ENCODE results near the gene MMD2. TPM values are rescaled to one million over a fixed set of nuclear protein-coding genes. Genes with fewer than 3 reads are reported as not detected.

Gene MMD2
- total RNA-seq, 5 donors from 2014 or later (not counting 1 experiment from before 2014, with no cell fraction given) = not detected

- H3K9me3 Mint-ChIP-seq = no peaks in the 10 kb centered on the region
- ChIA-PET POLR2A (no interaction called here), CTCF (no interaction called here)
- H3K9me3 ChIP-seq = no peaks in the 10 kb centered on the region
- H3K4me1 Mint-ChIP-seq = no peaks in the 10 kb centered on the region
- H3K36me3 Mint-ChIP-seq = no peaks in the 10 kb centered on the region
- H3K36me3 ChIP-seq (ENCODE audit: control insufficient read depth in 2 of 2, extremely low read depth in 1 of 2, insufficient read depth in 1 of 2, low read length in 1 of 2) = no peaks in the 10 kb centered on the region
- no peak overlapping the region for H3K27ac Mint-ChIP-seq
- no peak overlapping the region for H3K27ac ChIP-seq (ENCODE audit: low read length)
- ATAC-seq (replicated peaks in 1 of 4) (no peak), DNase-seq (no peak)
- no peak overlapping the region for H3K4me3 ChIP-seq (ENCODE audit: control insufficient read depth in 1 of 2, extremely low read depth in 1 of 2, low read length in 1 of 2)
- no peaks in the 10 kb centered on the region for H3K4me1 ChIP-seq (ENCODE audit: control insufficient read depth in 1 of 2, extremely low read depth in 1 of 2, insufficient read depth in 2 of 2, low read length in 2 of 2)
- 83% methylated on average over 9 of the region's 15 CpGs for WGBS (ENCODE audit: insufficient coverage)
- H3K27me3 ChIP-seq (replicated peaks in 1 of 2; ENCODE audit: control insufficient read depth in 2 of 2, extremely low read depth in 1 of 2, insufficient read depth in 2 of 2, low read length in 1 of 2) = peaks cover 0 to 9% of the 10 kb centered on the region in 2 experiments
- no peak overlapping the region for H3K4me3 Mint-ChIP-seq
- H3K27me3 Mint-ChIP-seq = peaks cover 0 to 10% of the 10 kb centered on the region in 2 donors
Measured at GRCh38 chr7:4934419-4935025, 24.5 kb downstream of the MMD2 start.

DNA sequence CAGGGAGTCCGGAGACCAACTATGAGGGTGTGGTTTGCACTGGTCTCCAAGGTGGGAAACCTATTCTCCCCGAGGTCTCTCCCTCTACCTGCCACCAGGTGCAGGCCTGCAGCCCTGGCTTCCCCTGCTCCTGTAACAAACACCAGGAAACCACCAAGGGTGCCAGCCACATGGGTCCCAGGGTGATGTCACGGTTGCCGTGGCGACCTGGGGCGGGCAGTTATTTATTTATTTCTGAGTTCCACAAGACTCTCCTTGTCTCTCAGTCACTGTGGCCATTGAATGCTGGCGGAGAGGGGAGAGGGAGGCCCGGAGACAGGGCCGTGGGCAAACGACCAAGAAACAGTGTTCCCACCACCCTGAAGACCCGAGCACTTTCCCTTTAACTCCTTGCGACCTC is 27.0 kb downstream of the MMD2 start:
- Histone ChIP-seq H3K4me1 (ENCODE audit: control insufficient read depth in 1 of 2, extremely low read depth in 1 of 2, insufficient read depth in 2 of 2, low read length in 2 of 2) (no peaks in the 10 kb centered on the region), H3K36me3 (ENCODE audit: control insufficient read depth in 2 of 2, extremely low read depth in 1 of 2, insufficient read depth in 1 of 2, low read length in 1 of 2) (no peaks in the 10 kb centered on the region), H3K27ac (ENCODE audit: low read length) (no peak overlapping the region), H3K9me3 (no peaks in the 10 kb centered on the region), H3K27me3 (replicated peaks in 1 of 2; ENCODE audit: control insufficient read depth in 2 of 2, extremely low read depth in 1 of 2, insufficient read depth in 2 of 2, low read length in 1 of 2) (peaks cover 0 to 19% of the 10 kb centered on the region in 2 experiments), H3K4me3 (ENCODE audit: control insufficient read depth in 1 of 2, extremely low read depth in 1 of 2, low read length in 1 of 2) (no peak overlapping the region)
- POLR2A ChIA-PET = no interaction called here
- no peak overlapping the region for H3K4me3 Mint-ChIP-seq
- CTCF ChIA-PET = no interaction called here
- H3K27ac Mint-ChIP-seq = no peak overlapping the region
- H3K4me1 Mint-ChIP-seq = no peaks in the 10 kb centered on the region
- ATAC-seq (replicated peaks in 1 of 4) (no peak), DNase-seq (no peak)
- peaks cover 0 to 10% of the 10 kb centered on the region in 2 donors for H3K27me3 Mint-ChIP-seq
- H3K9me3 Mint-ChIP-seq = no peaks in the 10 kb centered on the region
- WGBS (ENCODE audit: insufficient coverage) = no CpG with 5 or more reads among the region's 12 CpGs
- no peaks in the 10 kb centered on the region for H3K36me3 Mint-ChIP-seq

DNA sequence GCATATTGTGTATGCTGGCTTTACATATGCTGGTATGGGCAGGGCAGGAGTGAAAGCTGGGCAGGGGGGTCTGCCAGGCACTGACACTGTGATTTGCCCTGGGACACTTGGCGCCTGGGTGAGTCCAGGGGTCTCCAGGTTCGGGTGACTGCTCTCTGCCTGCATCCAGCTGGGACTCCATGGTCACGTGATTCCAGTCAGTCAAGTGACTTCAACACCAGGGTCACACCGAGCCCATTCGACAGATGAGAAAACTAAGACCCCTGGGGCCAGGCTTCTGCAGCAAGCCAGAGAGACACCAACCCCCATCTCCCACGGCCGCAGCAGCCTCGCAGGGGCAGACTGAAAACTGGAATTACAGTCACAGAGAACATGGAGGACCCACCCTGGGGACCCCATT is 30.0 kb downstream of the MMD2 start:
- H3K27ac Mint-ChIP-seq = no peak overlapping the region
- DNase-seq = no peak
- ChIA-PET POLR2A (no interaction called here), CTCF (interaction anchor here in 1 of 2 donors (0.6 kb wide), 1 partner anchor 98 kb away, joined by 4 read pairs; no protein-coding TSS in a partner anchor)
- H3K4me3 ChIP-seq (ENCODE audit: control insufficient read depth in 1 of 2, extremely low read depth in 1 of 2, low read length in 1 of 2) = no peak overlapping the region
- H3K9me3 Mint-ChIP-seq = no peaks in the 10 kb centered on the region
- 71% methylated on average over 3 of the region's 8 CpGs for whole genome bisulfite sequencing (ENCODE audit: insufficient coverage)
- no peaks in the 10 kb centered on the region for H3K9me3 ChIP-seq
- H3K4me1 ChIP-seq (ENCODE audit: control insufficient read depth in 1 of 2, extremely low read depth in 1 of 2, insufficient read depth in 2 of 2, low read length in 2 of 2) = no peaks in the 10 kb centered on the region
- H3K36me3 ChIP-seq (ENCODE audit: control insufficient read depth in 2 of 2, extremely low read depth in 1 of 2, insufficient read depth in 1 of 2, low read length in 1 of 2) = no peaks in the 10 kb centered on the region
- peaks cover 0 to 10% of the 10 kb centered on the region in 2 donors for H3K27me3 Mint-ChIP-seq
- no peak overlapping the region for H3K27ac ChIP-seq (ENCODE audit: low read length)
- peaks cover 0 to 23% of the 10 kb centered on the region in 2 experiments for H3K27me3 ChIP-seq (replicated peaks in 1 of 2; ENCODE audit: control insufficient read depth in 2 of 2, extremely low read depth in 1 of 2, insufficient read depth in 2 of 2, low read length in 1 of 2)
- H3K4me1 Mint-ChIP-seq = no peaks in the 10 kb centered on the region
- no peaks in the 10 kb centered on the region for H3K36me3 Mint-ChIP-seq
- H3K4me3 Mint-ChIP-seq = no peak overlapping the region
- no peak for ATAC-seq (replicated peaks in 1 of 4)

GRCh38 chr7:4928445-4928844 is 30.5 kb downstream of the MMD2 start:
- H3K4me1 ChIP-seq (ENCODE audit: control insufficient read depth in 1 of 2, extremely low read depth in 1 of 2, insufficient read depth in 2 of 2, low read length in 2 of 2) = no peaks in the 10 kb centered on the region
- H3K27ac Mint-ChIP-seq = no peak overlapping the region
- 85% methylated on average over 2 of the region's 2 CpGs for WGBS (ENCODE audit: insufficient coverage)
- POLR2A ChIA-PET = no interaction called here
- no peaks in the 10 kb centered on the region for H3K9me3 Mint-ChIP-seq
- DNase-seq = no peak
- no peaks in the 10 kb centered on the region for H3K36me3 Mint-ChIP-seq
- no peaks in the 10 kb centered on the region for H3K9me3 ChIP-seq
- no peaks in the 10 kb centered on the region for H3K36me3 ChIP-seq (ENCODE audit: control insufficient read depth in 2 of 2, extremely low read depth in 1 of 2, insufficient read depth in 1 of 2, low read length in 1 of 2)
- H3K27me3 ChIP-seq (replicated peaks in 1 of 2; ENCODE audit: control insufficient read depth in 2 of 2, extremely low read depth in 1 of 2, insufficient read depth in 2 of 2, low read length in 1 of 2) = peaks cover 0 to 23% of the 10 kb centered on the region in 2 experiments
- no peak overlapping the region for H3K4me3 ChIP-seq (ENCODE audit: control insufficient read depth in 1 of 2, extremely low read depth in 1 of 2, low read length in 1 of 2)
- no peak for ATAC-seq (replicated peaks in 1 of 4)
- no peaks in the 10 kb centered on the region for H3K4me1 Mint-ChIP-seq
- CTCF ChIA-PET = interaction anchor here in 1 of 2 donors (0.6 kb wide), 1 partner anchor 97 kb away, joined by 4 read pairs; no protein-coding TSS in a partner anchor
- no peak overlapping the region for H3K27ac ChIP-seq (ENCODE audit: low read length)
- H3K4me3 Mint-ChIP-seq = no peak overlapping the region
- peaks cover 0 to 9% of the 10 kb centered on the region in 2 donors for H3K27me3 Mint-ChIP-seq

- no peaks in the 10 kb centered on the region for H3K9me3 ChIP-seq
- Mint-ChIP-seq H3K4me3 (no peak overlapping the region), H3K9me3 (peaks cover 0 to 4% (median 0%) of the 10 kb centered on the region in 3 donors), H3K27me3 (peaks cover 0 to 4% of the 10 kb centered on the region in 2 donors), H3K4me1 (no peaks in the 10 kb centered on the region), H3K27ac (no peak overlapping the region), H3K36me3 (no peaks in the 10 kb centered on the region)
- H3K36me3 ChIP-seq (ENCODE audit: control insufficient read depth in 2 of 2, extremely low read depth in 1 of 2, insufficient read depth in 1 of 2, low read length in 1 of 2) = no peaks in the 10 kb centered on the region
- POLR2A ChIA-PET = no interaction called here
- H3K27ac ChIP-seq (ENCODE audit: low read length) = no peak overlapping the region
- CTCF ChIA-PET = interaction anchor here in 1 of 2 donors (0.6 kb wide), 1 partner anchor 18 kb away, joined by 9 read pairs; no protein-coding TSS in a partner anchor
- DNase-seq (no peak), ATAC-seq (replicated peaks in 1 of 4) (no peak)
- H3K27me3 ChIP-seq (replicated peaks in 1 of 2; ENCODE audit: control insufficient read depth in 2 of 2, extremely low read depth in 1 of 2, insufficient read depth in 2 of 2, low read length in 1 of 2) = peaks cover 0 to 32% of the 10 kb centered on the region in 2 experiments
- no peak overlapping the region for H3K4me3 ChIP-seq (ENCODE audit: control insufficient read depth in 1 of 2, extremely low read depth in 1 of 2, low read length in 1 of 2)
- 80% methylated on average over 19 of the region's 19 CpGs for WGBS (ENCODE audit: insufficient coverage)
- no peaks in the 10 kb centered on the region for H3K4me1 ChIP-seq (ENCODE audit: control insufficient read depth in 1 of 2, extremely low read depth in 1 of 2, insufficient read depth in 2 of 2, low read length in 2 of 2)
Measured at GRCh38 chr7:4919969-4920766, 38.8 kb downstream of the MMD2 start.

DNA sequence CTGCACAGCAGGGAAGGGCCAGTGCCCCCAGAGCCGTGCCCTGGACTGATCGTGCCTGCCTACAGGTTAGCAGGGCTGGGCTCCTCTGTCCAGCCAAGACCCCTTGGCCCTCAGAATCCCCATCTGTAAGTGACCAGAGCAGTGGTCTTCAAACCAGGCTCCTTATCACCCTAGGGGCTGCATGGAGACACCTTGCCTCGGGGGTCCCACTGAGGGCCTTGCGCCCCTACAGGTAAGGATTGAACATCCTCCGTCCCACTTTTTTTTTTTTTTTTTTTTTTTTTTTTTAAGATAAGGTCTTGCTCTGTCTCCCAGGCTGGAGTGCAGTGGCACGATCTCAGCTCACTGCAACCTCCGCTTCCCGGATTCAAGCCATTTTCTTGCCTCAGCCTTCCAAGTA is 42.9 kb downstream of the MMD2 start:
- ChIA-PET POLR2A (interaction anchor here in 1 of 2 donors (0.7 kb wide), 1 partner anchor 393 kb away, joined by 3 read pairs; no protein-coding TSS in a partner anchor), CTCF (no interaction called here)
- no peak for DNase-seq
- Mint-ChIP-seq H3K36me3 (no peaks in the 10 kb centered on the region), H3K27me3 (no peaks in the 10 kb centered on the region), H3K27ac (no peak overlapping the region), H3K9me3 (peaks cover 0 to 4% (median 0%) of the 10 kb centered on the region in 3 donors), H3K4me3 (no peak overlapping the region), H3K4me1 (no peaks in the 10 kb centered on the region)
- H3K9me3 ChIP-seq = no peaks in the 10 kb centered on the region
- ATAC-seq (replicated peaks in 1 of 4) = no peak
- no peak overlapping the region for H3K4me3 ChIP-seq (ENCODE audit: control insufficient read depth in 1 of 2, extremely low read depth in 1 of 2, low read length in 1 of 2)
- H3K36me3 ChIP-seq (ENCODE audit: control insufficient read depth in 2 of 2, extremely low read depth in 1 of 2, insufficient read depth in 1 of 2, low read length in 1 of 2) = no peaks in the 10 kb centered on the region
- H3K27me3 ChIP-seq (replicated peaks in 1 of 2; ENCODE audit: control insufficient read depth in 2 of 2, extremely low read depth in 1 of 2, insufficient read depth in 2 of 2, low read length in 1 of 2) = peaks cover 0 to 31% of the 10 kb centered on the region in 2 experiments
- H3K27ac ChIP-seq (ENCODE audit: low read length) = no peak overlapping the region
- 52% methylated on average over 3 of the region's 8 CpGs for WGBS (ENCODE audit: insufficient coverage)
- no peaks in the 10 kb centered on the region for H3K4me1 ChIP-seq (ENCODE audit: control insufficient read depth in 1 of 2, extremely low read depth in 1 of 2, insufficient read depth in 2 of 2, low read length in 2 of 2)

Measured in T-cell (primary cell).